GM21515 (cell line): Measurements from ENCODE around the gene PXK.
"Not testable (repeated sequence)": the region's sequence is repeated elsewhere in the genome, so short reads cannot be mapped to it uniquely, and the experiment has no call there.

ENCODE experiments used
- ATAC-seq: cut with Tn5 transposase; IDR thresholded peaks from one replicate; pipeline ENCODE4 v1.9.1; 2021; ENCODE audit not compliant: unreplicated experiment

PXK gene

DNA sequence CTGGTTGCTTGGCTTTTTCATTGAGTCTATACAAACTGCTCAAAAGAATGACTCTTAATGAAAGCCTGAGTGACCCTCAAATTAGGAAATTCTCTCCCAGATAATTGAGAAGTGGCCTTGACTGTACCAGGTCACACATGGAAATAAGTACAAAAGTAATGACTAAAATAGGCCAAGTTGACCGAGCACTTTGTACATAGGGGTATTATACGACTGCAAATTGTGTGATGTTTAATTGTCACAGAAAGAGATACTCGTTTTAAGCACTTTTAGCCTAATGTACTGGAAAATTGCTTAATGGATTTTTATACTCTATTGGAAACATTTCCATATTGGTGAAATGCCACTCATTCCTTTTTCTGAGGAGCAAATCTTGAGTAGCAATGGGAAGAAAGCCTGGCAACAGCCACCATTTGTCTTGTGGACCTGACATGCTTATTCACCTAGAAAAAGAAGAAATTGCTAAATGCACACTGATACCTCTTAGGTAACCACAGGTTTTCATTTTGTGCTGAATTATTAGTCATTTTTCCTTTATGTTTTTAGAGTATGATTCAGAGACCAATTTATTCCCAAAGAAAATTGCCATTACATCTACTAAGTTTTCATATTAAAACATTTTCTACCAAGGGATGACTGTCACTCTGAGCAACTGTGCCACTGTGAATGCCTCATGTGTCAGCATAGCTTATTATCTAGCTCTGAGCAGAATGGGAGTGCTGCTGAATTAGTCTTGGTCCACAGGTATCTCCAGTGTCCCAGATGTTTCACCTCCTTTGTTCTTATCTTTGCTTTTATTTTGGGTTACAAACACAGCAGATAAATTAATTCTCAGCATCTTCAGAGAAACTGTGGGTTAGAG lies 8.9 kb upstream of the PXK start:
- no peak for ATAC-seq

DNA sequence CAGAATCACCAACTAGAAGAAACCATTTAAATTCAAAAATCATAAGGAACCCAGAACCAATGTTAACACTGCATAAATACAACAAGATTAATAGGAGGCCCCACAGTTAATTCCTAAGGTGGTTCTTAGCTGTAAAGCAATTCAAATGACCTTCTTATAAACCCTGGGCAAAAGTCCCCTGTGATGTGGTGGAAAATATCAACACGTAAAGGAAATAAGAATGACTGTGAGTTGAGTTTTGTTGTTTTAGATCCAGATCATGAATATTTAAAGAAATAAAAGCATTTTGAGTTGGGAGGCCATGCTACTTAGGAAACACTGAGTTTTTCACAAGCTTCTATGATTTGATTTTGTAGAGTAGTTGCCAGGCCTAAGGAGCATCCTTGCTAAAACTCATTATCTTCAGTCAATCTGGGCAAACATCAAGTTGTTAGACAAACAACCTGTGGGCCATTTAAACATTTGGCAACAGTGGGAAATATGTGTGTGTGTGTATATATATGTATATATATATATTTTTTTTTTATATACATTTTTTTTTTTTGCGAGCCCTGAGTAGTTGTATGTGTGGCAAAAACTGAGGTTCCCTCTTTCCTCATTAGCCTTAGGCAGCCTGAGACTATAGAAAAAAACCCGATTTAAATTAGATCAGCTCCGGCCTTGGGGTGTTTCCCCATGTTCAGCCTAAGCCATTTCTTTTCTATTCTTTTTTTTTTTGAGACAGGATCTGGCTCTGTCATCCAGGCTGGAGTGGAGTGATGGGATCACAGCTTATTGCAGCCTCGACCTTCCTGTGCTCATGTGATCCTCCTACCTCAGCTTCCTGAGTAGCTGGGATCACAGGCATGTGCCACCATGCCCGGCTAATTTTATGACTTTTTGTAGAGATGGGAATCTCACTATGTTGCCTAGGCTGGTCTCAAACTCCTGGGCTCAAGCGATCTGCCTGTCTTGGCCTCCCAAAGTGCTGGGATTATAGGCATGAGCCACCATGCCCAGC lies 8.0 kb upstream of the PXK start:
- ATAC-seq = no peak

DNA sequence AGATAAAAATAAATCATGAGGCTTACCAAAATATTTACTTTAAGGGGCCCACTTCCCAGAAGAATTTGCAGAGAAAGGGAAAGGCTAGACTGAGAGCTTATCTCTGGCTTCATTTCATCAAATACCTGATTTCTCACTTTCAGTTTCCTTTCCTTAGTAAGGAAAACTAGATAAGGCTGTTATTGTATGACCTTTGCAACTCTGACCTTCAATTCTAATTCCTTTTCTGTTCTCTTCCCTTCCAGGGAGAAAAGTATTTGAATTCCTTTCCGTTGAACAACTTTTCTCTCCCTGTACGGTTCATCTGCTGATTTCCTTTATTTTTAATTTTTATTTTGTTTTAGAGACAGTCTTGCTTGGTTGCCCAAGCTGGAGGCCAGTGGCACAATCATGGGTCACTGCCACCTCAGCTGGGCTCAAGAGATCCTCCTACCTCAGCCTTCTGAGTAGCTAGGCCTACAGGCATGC lies 7.1 kb upstream of the PXK start:
- ATAC-seq = no peak

- ATAC-seq = no peak
Observed at GRCh38 chr3:58326267-58326900, 6.3 kb upstream of the PXK start.

DNA sequence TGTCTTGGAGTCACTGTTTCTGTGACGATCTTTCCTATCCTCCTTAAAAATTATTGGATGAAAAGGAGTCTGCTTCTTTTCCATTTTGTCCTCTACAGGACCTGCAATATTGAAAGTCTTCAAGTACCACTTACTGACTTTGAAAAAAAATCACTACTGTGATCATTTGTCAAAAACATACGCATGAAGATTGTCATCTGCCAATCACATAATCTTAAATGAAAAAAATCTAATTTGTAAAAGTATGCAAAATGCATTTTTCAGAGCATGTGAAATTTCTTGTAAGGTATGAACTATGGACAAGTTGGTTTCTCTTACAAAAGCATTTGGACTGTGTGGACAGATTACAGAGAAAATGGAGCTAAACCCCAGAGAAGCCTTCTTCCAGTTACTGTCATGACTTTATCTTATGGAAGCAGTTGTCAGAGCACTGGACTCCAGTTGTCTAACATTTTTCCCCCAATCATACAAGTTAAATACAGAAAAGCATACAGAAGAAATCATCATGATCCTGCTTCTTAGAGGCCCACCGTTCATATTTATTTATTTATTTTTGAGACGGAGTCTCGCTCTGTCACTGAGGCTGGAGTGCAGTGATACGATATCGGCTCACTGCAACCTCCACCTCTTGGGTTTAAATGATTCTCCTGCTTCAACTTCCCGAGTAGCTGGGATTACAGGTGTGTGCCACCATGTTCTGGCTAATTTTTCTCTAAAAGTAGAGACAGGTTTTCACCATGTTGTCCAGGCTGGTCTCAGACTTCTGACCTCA lies 3.4 kb upstream of the PXK start:
- no peak for ATAC-seq

DNA sequence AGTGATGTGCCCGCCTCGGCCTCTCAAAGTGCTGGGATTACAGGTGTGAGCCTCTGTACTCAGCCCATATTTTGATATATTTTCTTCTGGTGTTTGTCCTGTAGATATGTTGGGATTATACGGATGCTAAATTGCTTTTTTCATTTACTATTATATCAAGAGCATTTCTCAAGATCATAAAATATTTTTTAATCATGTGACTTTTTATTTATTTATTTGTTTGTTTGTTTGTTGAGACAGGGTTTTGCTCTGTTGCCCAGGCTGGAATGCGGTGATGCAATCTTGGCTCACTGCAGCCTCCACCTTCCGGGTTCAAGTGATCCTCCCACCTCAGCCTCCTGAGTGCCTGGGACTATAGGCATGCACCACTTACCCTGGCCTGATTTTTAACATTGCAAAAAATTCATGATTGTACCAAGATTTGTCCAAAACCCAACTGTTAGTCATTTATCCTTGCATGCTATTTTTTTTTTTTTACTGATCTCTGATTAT lies 2.7 kb upstream of the PXK start:
- ATAC-seq = no peak

GRCh38 chr3:58331593-58332152 lies 1.0 kb upstream of the PXK start:
- no peak for ATAC-seq

- ATAC-seq = peak; percentile 49
Observed at GRCh38 chr3:58333206-58334012, 717 bp downstream of the PXK start.

DNA sequence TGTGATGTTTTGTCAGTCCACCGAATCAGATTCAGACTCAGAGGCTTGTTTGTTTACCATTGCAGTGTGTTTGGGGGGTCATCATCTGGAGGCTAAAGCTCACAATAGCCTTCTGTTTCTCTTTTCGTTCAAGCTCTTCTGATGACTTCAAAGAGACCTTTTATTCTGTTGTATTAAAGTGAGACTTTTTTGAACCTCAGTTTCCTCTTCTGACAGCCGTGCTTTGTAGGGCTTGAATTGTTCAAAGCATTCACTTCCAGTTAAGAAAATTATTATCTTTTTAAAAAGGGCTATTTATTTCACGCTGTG lies 1.3 kb downstream of the PXK start:
- ATAC-seq = no peak

GRCh38 chr3:58334506-58334884 lies 1.8 kb downstream of the PXK start:
- no peak for ATAC-seq

DNA sequence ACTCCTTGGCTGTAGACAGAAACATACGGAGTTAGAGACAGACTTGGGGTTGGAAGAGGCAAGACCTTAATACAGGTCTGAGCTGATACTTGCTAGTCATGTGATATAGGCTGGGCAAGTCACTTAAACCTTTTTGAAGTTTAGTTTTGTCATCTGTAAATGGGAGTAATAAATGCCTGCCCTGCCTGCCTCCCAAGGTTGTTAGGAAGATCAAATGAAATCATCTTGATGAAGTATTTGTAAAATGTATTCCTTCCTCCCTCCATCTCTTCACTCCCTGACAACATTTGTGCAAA lies 2.9 kb downstream of the PXK start:
- no peak for ATAC-seq

GRCh38 chr3:58336135-58336882 lies 3.6 kb downstream of the PXK start:
- no peak for ATAC-seq

GRCh38 chr3:58337190-58337589 lies 4.5 kb downstream of the PXK start:
- ATAC-seq = no peak

DNA sequence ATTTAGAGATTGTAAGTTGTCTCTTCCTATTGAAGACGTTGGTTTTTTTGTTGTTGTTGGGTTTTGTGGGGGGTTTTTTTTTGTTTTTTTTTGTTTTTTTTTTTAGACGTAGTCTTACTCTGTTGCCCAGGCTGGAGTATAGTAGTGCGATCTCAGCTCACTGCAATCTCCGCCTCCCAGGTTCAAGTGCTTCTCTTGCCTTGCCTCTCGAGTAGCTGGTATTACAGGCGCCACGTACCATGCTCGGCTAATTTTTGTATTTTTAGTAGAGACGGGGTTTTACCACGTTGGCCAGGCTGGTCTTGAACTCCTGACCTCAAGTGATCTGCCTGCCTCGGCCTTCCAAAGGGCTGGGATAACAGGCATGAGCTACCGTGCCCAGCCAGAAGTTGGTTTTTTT lies 6.5 kb downstream of the PXK start:
- ATAC-seq = not testable (repeated sequence)

- no peak for ATAC-seq
Observed at GRCh38 chr3:58340594-58341244, 8.0 kb downstream of the PXK start.

DNA sequence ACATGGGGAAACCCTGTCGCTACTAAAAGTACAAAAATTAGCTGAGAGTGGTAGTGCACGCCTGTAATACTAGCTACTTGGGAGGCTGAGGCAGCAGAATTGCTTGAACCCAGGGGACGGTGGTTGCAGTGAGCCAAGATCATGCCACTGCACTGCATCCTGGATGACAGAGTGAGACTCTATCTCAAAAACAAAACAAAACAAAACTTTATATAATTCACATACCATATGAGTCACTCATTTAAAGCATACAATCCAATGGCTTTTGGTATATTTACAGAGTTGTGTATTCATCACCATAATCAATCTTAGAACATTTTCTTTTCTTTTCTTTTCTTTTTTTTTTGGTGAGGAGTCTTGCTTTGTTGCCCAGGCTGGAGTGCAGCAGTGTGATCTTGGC lies 8.7 kb downstream of the PXK start:
- no peak for ATAC-seq

GRCh38 chr3:58342676-58343075 lies 10.0 kb downstream of the PXK start:
- ATAC-seq = no peak

DNA sequence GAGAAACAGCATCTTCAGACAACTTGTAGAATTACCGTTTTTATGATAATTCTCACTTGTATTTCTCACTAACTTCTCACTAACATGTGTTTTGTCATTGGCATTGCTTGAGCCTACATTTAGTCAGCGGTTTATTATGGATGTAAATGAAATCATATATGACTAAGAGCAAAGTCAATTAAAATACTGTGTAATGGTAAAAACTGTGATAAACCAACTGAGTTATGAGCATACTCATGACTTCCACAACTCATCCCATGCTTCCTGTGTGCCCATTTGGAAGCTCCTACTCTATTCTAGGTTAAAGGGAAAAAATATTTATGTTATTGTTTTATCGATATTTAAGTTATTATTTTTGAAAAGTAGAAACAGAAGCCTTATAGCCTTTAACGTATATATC lies 12.8 kb downstream of the PXK start:
- ATAC-seq = no peak
